GM19025 (cell line): ENCODE measurements around the gene NAA60.
"Not testable (repeated sequence)": the region's sequence is repeated elsewhere in the genome, so short reads cannot be mapped to it uniquely, and the experiment has no call there.

ENCODE experiments used
- ATAC-seq: cut with Tn5 transposase; IDR thresholded peaks from one replicate; pipeline ENCODE4 v1.9.1; 2021; ENCODE audit warnings: mild to moderate bottlenecking, low read depth, moderate library complexity; ENCODE audit not compliant: unreplicated experiment

NAA60 gene

DNA sequence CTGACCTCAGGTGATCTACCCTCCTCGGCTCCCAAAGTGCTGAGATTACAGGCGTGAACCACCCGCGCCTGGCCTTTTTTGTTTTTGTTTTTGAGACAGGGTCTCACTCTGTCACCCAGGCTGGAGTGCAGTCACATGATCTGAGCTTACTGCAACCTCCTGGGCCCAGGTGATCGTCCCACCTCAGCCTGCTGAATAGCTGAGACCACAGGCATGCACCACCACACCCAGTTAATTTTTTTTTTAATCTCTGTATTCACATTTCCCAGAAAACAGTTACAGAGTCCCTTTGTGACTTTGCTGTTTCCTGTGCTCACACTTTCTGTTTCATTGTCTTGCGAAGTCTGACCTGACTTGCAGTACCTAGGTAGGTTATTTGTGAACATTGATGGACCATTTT, 60.0 kb downstream of the NAA60 start:
- ATAC-seq: no peak

DNA sequence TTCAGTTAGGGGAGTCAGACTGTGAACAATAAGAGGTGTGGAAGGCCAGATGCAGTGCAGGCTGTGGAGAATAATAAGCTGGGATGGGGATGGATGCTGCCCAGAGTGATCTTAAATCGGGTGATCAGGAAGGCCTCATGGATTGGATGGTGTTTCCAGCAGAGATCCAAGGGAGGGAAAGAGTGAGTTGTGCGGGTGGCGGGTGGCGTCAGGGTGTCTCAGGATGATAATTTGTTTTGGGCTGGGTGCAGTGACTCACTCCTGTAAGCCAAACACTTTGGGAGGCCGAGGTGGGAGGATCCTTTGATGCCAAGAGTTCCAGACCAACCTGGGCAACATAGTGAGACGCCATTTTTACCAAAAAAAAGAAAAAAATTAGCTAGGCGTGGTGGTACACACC, 65.3 kb downstream of the NAA60 start:
- ATAC-seq: no peak

DNA sequence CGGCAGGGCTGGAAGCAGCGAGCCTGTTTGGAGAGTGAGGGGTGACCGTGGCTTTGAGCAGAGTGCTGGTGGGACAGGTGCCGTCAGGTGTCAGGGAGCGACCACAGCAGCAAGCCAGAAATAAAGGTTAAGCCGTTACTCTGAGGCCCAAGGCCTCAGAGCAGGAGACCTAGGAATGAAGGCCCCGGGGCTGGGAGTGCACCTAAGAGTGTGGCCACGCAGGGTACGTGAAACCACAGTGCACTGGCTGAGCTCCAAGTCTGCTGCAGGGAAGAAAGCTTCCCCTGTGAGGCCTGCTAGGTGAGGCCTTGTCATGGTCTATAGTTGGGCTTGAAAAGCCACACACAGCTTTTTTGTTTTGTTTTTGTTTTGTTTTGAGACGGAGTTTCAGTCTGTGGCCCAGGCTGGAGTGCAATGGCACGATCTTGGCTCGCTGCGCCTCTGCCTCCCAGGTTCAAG, 66.0 kb downstream of the NAA60 start:
- no peak for ATAC-seq

DNA sequence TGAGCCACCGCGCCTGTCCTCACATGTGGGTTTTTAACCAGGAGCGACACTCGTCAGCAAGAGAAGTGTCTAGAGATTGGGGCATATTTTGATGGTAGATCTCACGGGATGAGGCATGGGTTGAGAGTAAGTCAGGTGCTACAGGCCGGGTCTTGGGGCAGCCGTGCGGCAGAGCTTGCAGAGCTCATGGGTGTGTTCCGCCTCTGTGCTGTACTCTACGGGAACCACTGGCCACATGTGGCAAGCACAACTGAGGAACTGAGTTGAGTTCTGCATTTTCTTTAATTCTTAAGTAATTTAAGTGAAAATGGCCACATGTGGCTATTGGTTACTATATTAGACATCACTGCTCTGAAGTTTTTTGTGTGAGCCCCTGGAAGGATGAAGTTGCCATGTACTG, 66.9 kb downstream of the NAA60 start:
- ATAC-seq: no peak

GRCh38 chr16:3511286-3512180, 68.1 kb downstream of the NAA60 start:
- ATAC-seq: no peak

GRCh38 chr16:3513892-3514583, 70.6 kb downstream of the NAA60 start:
- no peak for ATAC-seq

GRCh38 chr16:3514621-3515020, 71.1 kb downstream of the NAA60 start:
- no peak for ATAC-seq

DNA sequence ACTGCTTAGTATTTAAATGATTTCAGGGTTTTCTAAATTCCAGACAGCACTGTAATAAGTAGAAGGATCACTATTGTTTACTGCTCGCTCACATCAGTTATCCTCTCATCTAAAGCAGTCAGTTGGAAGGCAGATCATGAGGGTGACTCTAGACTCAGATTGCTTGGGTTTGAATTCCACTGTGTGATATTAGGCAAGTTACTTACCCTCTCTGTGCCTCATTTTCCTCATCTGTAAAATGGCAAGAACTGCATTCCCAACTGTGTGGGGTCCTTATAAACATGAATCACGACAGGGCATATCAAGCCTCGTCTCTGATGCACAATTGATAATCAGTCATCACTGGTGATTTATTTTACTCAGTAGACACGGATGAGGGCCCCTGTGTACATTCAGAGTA, 72.4 kb downstream of the NAA60 start:
- no peak for ATAC-seq

- ATAC-seq: no peak
These were observed 75.0 kb downstream of the NAA60 start for GRCh38 chr16:3518292-3518985.

GRCh38 chr16:3518986-3519348, 75.5 kb downstream of the NAA60 start:
- no peak for ATAC-seq

DNA sequence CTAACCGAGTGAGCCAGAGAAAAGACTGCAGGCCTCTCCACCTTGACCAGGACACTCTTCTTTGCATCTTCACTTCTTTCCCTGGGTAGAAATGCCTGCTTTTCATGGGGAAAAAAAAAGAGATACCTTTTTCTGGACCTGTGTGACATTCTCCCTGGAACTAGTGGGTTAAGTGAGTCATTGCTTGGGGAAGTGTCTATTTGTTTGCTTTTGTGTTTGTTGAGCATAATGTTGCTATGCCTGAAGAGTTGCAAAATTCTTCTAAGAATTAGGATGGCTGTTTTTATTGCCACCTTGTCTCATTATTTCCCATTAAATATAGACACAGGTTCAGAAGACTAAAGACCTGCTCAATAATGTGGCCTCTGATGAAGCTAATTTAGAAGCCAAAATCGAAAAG, 76.1 kb downstream of the NAA60 start:
- no peak for ATAC-seq

- ATAC-seq: no peak
These were observed 76.9 kb downstream of the NAA60 start for GRCh38 chr16:3520413-3520812.

DNA sequence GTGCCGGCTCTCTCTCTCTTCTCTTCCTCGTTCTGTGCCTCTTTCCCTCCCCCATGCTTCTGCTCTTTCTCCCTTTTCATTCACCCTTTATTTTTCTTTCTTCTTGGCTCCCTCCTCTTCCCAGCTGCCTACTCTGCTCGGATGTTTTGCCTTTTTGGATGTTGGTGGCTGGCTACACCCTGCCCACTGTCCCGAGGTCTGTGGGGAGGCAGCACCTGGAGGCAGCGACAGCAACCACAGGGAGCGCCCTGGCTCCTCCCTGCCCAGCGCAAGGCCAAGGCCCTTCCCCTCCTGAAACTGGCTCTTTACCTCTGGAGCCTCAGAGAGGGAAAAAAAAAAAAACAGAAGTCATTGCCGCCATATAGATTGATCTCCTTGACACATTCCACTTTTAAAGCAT, 77.4 kb downstream of the NAA60 start:
- ATAC-seq: no peak

DNA sequence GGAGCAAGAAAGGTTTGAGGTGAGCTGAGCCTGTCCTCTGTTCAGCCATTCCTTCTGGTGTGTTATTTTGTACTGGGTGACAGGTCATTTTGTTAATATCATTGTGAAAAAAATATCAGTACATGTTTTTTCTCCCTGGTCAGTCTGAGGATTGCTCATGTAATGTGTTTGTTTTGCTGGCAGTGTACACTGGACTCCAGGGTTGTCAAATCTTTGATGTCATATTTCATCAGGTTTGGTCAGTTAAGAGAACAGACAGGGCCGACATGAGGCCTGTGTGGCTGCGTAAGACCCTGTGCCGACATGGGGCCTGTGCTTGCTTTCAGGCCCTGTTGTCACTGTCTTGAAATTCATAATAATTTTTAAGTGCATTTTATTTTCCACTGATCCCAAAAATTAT, 79.8 kb downstream of the NAA60 start:
- ATAC-seq: no peak

DNA sequence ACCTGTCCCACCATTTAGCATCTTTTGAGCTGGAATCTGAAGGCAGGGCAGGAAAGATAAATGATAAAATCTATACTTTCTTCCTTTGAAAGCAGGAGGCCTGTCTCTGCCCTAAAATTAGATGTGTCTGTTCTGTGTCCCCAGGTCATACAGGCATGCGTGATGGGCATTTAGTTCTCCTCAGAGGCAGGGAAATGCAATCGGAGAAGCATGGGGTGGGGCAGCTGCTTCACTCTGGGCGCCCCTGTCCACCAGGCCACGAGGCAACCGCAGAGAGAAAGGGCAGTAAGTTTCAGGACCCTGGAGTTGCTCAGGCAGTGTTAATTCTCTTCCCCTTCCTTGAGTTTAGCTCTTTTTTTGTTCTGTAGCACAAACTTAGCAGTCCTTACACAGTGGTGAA, 82.5 kb downstream of the NAA60 start:
- ATAC-seq: no peak

DNA sequence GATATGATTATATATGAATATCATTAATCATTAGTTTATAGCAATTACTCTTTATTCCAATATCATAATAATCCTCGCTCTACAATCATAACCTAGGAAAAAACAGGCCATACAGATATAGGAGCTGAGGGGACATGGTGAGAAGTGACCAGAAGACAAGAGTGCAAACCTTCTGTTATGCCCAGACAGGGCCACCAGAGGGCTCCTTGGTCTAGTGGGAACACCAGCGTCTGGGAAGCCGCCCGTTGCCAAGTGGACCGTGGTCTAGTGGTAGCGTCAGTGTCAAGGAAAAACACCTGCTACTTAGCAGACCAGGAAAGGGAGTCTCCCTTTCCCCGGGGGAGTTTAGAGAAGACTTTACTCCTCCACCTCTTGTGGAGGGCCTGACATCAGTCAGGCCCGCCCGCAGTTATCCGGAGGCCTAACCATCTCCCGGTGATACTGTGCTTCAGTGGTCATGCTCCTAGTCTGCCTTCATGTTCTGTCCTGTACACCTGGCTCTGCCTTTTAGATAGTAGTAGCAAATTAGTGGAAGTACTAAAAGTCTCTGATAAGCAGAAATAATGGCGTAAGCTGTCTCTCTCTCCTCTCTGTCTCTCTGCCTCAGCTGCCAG, 83.8 kb downstream of the NAA60 start:
- ATAC-seq: not testable (repeated sequence)

- ATAC-seq: no peak
These were observed 84.9 kb downstream of the NAA60 start for GRCh38 chr16:3528406-3528805.

GRCh38 chr16:3529175-3529574, 85.7 kb downstream of the NAA60 start:
- ATAC-seq: no peak

DNA sequence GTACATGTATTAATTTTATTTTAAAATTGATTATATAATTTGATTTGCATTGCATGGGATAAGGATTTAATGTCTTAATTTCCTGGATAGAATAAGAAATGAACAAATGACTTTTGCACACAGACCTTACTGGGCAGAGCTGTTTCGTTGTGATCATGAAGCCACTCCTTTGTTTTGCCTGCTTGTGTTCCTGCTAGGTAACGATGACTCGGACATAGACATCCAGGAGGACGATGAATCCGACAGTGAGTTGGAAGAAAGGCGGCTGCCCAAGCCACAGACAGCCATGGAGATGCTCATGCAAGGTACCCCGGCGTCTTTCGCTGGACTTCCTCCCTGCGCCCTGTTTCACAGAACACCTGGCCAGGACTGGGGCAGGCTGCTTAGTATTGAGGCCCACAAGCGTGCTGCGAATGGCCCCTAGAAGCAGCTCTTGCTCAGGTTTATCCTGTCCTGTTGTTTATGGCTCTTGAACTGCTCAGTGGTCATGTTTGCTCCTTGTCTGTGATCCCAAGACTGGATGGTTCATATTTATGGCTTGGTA, 87.0 kb downstream of the NAA60 start:
- ATAC-seq: no peak

- ATAC-seq: no peak
These were observed 89.3 kb downstream of the NAA60 start for GRCh38 chr16:3532741-3533140.

- no peak for ATAC-seq
These were observed 90.6 kb downstream of the NAA60 start for GRCh38 chr16:3534126-3534525.
